ENCODE results near the gene RABGAP1.

- TF ChIP-seq PKNOX1 (IDR thresholded peaks at IDR 0.05) (no peak), BHLHE40 (IDR thresholded peaks at IDR 0.05; ENCODE audit: borderline replicate concordance) (no peak), LEF1 (IDR thresholded peaks at IDR 0.05; ENCODE audit: borderline replicate concordance) (no peak), TARDBP (IDR thresholded peaks at IDR 0.05) (no peak), FOXM1 (IDR thresholded peaks at IDR 0.05; ENCODE audit: borderline replicate concordance) (no peak), FOXK2 (IDR thresholded peaks at IDR 0.05) (no peak), SP1 (IDR thresholded peaks at IDR 0.05) (no peak), CTBP1 (IDR thresholded peaks at IDR 0.05; ENCODE audit: borderline replicate concordance) (no peak)
Measured at GRCh38 chr9:123035791-123036190, 95.0 kb downstream of the RABGAP1 start.
